ENCODE results near the gene PCDHB3. TPM values are rescaled to one million over a fixed set of nuclear protein-coding genes. Genes with fewer than 3 reads are reported as not detected.
"Not testable (repeated sequence)": the region's sequence is repeated elsewhere in the genome, so short reads cannot be mapped to it uniquely, and the experiment has no call there.

PCDHB3 gene
- polyA plus RNA-seq, 3 donors = 3.3 to 3.9 (median 3.5) TPM

DNA sequence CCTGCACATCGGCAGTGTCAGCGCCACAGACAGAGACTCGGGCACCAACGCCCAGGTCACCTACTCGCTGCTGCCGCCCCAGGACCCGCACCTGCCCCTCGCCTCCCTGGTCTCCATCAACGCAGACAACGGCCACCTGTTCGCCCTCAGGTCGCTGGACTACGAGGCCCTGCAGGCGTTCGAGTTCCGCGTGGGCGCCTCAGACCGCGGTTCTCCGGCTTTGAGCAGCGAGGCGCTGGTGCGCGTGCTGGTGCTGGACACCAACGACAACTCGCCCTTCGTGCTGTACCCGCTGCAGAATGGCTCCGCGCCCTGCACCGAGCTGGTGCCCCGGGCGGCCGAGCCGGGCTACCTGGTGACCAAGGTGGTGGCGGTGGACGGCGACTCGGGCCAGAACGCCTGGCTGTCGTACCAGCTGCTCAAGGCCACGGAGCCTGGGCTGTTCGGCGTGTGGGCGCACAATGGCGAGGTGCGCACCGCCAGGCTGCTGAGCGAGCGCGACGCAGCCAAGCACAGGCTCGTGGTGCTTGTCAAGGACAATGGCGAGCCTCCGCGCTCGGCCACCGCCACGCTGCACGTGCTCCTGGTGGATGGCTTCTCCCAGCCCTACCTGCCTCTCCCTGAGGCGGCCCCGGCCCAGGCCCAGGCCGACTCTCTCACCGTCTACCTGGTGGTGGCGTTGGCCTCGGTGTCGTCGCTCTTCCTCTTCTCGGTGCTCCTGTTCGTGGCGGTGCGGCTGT, 23.3 kb downstream of the PCDHB3 start:
- DNase-seq (ENCODE audit: extremely low read depth in 1 of 11, low read depth in 9 of 11, low spot score in 4 of 11) = not testable (repeated sequence)

DNA sequence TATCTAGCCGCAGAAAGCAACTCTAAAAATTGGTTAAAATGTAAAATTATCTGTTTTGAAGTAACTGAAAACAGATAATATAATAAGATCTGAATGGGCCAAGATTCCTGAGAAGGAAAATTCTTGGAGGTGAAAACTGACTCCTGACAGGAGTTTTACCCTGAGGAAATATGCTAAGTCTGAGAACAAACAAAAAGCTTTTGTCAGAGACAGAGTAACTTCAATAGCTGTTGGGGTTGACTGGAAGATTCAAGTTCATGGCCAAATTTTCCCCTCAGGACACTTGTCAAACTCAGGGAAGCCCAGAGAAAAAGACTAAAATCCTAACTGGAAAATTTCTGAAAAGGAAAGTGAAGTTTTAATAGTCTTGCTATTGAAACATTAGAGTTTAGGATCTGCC, 27.0 kb downstream of the PCDHB3 start:
- no peak for DNase-seq (ENCODE audit: extremely low read depth in 1 of 11, low read depth in 9 of 11, low spot score in 4 of 11)

DNA sequence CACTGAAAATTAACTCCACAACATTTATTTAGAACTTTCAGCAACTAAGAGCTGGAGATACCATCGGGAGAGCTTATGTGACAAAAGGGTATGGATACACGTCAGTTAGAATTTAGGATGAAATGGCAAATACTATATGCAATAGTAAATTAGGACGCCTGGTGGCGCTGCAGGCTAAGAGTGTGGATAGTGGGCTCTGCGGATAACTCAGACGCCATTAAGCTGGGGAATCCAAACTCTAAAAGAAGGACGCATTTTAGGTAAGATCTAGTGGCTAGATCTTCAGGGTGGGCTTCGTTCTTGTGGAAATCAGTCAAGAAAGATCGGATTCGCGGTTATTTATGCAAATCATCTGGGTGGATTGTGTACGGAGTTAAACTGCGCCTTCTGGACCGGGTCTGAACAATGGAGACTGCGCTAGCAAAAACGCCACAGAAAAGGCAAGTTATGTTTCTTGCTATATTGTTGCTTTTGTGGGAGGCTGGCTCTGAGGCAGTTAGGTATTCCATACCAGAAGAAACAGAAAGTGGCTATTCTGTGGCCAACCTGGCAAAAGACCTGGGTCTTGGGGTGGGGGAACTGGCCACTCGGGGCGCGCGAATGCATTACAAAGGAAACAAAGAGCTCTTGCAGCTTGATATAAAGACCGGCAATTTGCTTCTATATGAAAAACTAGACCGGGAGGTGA, 34.9 kb downstream of the PCDHB3 start, which contains the start of gene PCDHB5:
Gene PCDHB5 (plus strand): TSS at position 177 of the 688 bp plus-strand sequence. CDS start 229 bp downstream, at position 406.
- DNase-seq (ENCODE audit: extremely low read depth in 1 of 11, low read depth in 9 of 11, low spot score in 4 of 11) = peak in 1 of 11 donors; percentile 31

DNA sequence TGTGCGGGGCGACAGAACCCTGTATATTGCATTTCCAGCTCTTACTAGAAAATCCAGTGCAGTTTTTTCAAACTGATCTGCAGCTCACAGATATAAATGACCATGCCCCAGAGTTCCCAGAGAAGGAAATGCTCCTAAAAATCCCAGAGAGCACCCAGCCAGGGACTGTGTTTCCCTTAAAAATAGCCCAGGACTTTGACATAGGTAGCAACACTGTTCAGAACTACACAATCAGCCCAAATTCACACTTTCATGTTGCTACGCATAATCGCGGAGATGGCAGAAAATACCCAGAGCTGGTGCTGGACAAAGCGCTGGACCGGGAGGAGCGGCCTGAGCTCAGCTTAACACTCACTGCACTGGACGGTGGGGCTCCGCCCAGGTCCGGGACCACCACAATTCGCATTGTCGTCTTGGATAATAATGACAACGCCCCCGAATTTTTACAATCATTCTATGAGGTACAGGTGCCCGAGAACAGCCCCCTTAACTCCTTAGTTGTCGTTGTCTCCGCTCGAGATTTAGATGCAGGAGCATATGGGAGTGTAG, 35.5 kb downstream of the PCDHB3 start:
- DNase-seq (ENCODE audit: extremely low read depth in 1 of 11, low read depth in 9 of 11, low spot score in 4 of 11) = no peak

DNA sequence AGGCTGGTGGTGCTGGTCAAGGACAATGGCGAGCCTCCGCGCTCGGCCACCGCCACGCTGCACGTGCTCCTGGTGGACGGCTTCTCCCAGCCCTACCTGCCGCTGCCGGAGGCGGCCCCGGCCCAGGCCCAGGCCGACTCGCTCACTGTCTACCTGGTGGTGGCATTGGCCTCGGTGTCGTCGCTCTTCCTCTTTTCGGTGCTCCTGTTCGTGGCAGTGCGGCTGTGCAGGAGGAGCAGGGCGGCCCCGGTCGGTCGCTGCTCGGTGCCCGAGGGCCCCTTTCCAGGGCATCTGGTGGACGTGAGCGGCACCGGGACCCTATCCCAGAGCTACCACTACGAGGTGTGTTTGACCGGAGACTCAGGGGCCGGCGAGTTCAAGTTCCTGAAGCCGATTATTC, 37.1 kb downstream of the PCDHB3 start:
- not testable (repeated sequence) for DNase-seq (ENCODE audit: extremely low read depth in 1 of 11, low read depth in 9 of 11, low spot score in 4 of 11)

DNA sequence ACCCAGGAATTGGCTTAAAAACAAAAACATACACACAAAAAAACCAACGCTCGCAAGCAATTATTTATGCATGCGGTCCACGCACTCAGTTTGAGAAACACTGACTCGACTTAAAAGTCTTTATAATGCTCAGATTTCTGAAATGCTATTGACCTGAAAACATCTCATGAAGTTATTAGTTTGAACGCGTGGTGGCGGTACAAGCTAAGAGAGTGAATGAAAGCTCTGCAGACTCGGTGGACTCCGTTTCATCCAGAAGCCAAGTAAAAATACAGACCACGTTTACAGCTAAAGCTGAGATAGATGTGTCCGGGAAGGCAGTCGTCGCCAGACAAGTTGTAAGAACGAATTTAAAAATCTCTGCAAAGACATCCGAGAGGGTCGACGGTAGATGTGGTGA, 49.5 kb downstream of the PCDHB3 start, which contains the start of gene PCDHB6:
Gene PCDHB6 (plus strand): TSS at position 246 of the 400 bp plus-strand sequence. CDS start 201 bp downstream, outside the sequence.
- peak in 2 of 11 donors; percentile 9 to 39 for DNase-seq (ENCODE audit: extremely low read depth in 1 of 11, low read depth in 9 of 11, low spot score in 4 of 11)

DNA sequence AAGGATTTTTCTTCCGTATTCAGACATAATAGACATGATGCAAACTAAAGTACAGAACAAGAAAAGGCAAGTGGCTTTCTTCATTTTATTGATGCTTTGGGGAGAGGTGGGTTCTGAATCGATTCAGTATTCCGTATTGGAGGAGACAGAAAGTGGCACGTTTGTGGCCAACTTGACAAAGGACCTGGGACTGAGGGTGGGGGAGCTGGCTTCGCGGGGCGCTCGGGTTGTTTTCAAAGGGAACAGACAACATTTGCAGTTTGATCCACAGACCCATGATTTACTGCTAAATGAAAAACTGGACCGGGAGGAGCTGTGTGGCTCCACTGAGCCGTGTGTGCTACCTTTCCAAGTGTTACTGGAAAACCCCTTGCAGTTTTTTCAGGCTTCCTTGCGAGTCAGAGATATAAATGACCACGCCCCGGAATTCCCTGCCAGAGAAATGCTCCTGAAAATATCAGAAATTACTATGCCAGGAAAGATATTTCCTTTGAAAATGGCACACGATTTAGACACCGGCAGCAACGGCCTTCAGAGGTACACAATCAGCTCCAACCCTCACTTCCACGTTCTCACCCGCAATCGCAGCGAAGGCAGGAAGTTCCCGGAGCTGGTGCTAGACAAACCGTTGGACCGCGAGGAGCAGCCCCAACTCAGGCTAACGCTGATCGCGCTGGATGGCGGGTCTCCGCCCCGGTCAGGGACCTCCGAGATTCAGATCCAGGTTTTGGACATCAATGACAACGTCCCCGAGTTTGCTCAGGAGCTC, 50.1 kb downstream of the PCDHB3 start:
- DNase-seq (ENCODE audit: extremely low read depth in 1 of 11, low read depth in 9 of 11, low spot score in 4 of 11) = no peak

DNA sequence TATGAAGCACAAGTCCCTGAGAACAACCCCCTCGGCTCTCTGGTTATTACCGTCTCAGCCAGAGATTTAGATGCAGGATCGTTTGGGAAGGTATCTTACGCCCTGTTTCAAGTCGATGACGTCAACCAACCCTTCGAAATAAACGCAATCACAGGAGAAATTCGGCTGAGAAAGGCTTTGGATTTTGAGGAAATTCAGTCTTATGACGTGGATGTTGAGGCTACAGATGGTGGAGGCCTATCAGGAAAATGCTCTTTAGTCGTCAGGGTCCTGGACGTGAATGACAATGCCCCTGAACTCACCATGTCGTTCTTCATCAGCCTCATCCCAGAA, 50.7 kb downstream of the PCDHB3 start:
- no peak for DNase-seq (ENCODE audit: extremely low read depth in 1 of 11, low read depth in 9 of 11, low spot score in 4 of 11)

DNA sequence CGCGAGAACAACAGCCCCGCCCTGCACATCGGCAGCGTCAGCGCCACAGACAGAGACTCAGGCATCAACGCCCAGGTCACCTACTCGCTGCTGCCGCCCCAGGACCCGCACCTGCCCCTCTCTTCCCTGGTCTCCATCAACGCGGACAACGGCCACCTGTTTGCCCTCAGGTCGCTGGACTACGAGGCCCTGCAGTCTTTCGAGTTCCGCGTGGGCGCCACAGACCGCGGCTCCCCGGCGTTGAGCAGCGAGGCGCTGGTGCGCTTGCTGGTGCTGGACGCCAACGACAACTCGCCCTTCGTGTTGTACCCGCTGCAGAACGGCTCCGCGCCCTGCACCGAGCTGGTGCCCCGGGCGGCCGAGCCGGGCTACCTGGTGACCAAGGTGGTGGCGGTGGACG, 51.4 kb downstream of the PCDHB3 start:
- not testable (repeated sequence) for DNase-seq (ENCODE audit: extremely low read depth in 1 of 11, low read depth in 9 of 11, low spot score in 4 of 11)

DNA sequence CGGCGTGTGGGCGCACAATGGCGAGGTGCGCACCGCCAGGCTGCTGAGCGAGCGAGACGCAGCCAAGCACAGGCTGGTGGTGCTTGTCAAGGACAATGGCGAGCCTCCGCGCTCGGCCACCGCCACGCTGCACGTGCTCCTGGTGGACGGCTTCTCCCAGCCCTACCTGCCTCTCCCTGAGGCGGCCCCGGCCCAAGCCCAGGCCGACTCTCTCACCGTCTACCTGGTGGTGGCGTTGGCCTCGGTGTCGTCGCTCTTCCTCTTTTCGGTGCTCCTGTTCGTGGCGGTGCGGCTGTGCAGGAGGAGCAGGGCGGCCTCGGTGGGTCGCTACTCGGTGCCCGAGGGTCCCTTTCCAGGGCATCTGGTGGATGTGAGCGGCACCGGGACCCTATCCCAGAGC, 51.8 kb downstream of the PCDHB3 start:
- DNase-seq (ENCODE audit: extremely low read depth in 1 of 11, low read depth in 9 of 11, low spot score in 4 of 11) = not testable (repeated sequence)

Other genes starting within 250 kb of the PCDHB3 start
- under 1 TPM; 0.23 to 0.91 (median 0.75) TPM for gene PCDHA10, start 244.6 kb upstream of the PCDHB3 start, polyA plus RNA-seq (ENCODE audit: insufficient read length in 3 of 3)
- gene PCDHA11, start 231.5 kb upstream of the PCDHB3 start, polyA plus RNA-seq (ENCODE audit: insufficient read length in 3 of 3) = under 1 TPM; 0.09 to 0.29 (median 0.17) TPM
- gene PCDHA12, start 225.2 kb upstream of the PCDHB3 start, polyA plus RNA-seq (ENCODE audit: insufficient read length in 3 of 3) = under 1 TPM in 2 of 3 donors, not detected in 1; 0.11 to 0.12 TPM
- not detected for gene PCDHA13, start 218.3 kb upstream of the PCDHB3 start, polyA plus RNA-seq (ENCODE audit: insufficient read length in 3 of 3)
- under 1 TPM; 0.09 to 0.17 (median 0.09) TPM for gene PCDHAC1, start 174.2 kb upstream of the PCDHB3 start, polyA plus RNA-seq (ENCODE audit: insufficient read length in 3 of 3)
- under 1 TPM; 0.52 to 0.65 (median 0.64) TPM for gene PCDHAC2, start 134.0 kb upstream of the PCDHB3 start, polyA plus RNA-seq (ENCODE audit: insufficient read length in 3 of 3)
- gene PCDHB1, start 49.1 kb upstream of the PCDHB3 start, polyA plus RNA-seq (ENCODE audit: insufficient read length in 3 of 3) = under 1 TPM; 0.04 to 0.12 (median 0.12) TPM
- 10 to 100 TPM in 1 of 3 donors, 1 to 10 TPM in 2; 4.9 to 11.5 (median 5.1) TPM for gene PCDHB2, start 5.9 kb upstream of the PCDHB3 start, polyA plus RNA-seq (ENCODE audit: insufficient read length in 3 of 3)
- 1 to 10 TPM; 1.2 to 2.6 (median 1.7) TPM for gene PCDHB4, start 21.3 kb downstream of the PCDHB3 start, polyA plus RNA-seq (ENCODE audit: insufficient read length in 3 of 3)
- 1 to 10 TPM; 6.0 to 9.0 (median 8.5) TPM for gene PCDHB5, start 34.7 kb downstream of the PCDHB3 start, polyA plus RNA-seq (ENCODE audit: insufficient read length in 3 of 3)
- 1 to 10 TPM; 2.4 to 3.2 (median 3.0) TPM for gene PCDHB6, start 49.6 kb downstream of the PCDHB3 start, polyA plus RNA-seq (ENCODE audit: insufficient read length in 3 of 3)
- 1 to 10 TPM; 4.0 to 4.4 (median 4.2) TPM for gene PCDHB7, start 72.2 kb downstream of the PCDHB3 start, polyA plus RNA-seq (ENCODE audit: insufficient read length in 3 of 3)
- gene PCDHB8, start 77.3 kb downstream of the PCDHB3 start, polyA plus RNA-seq (ENCODE audit: insufficient read length in 3 of 3) = 1 to 10 TPM; 1.8 to 3.7 (median 2.4) TPM
- gene PCDHB16, start 81.9 kb downstream of the PCDHB3 start, polyA plus RNA-seq (ENCODE audit: insufficient read length in 3 of 3) = 1 to 10 TPM; 5.0 to 7.6 (median 5.1) TPM
- 1 to 10 TPM; 4.1 to 4.4 (median 4.3) TPM for gene PCDHB9, start 86.7 kb downstream of the PCDHB3 start, polyA plus RNA-seq (ENCODE audit: insufficient read length in 3 of 3)
- 1 to 10 TPM; 4.8 to 7.5 (median 6.8) TPM for gene PCDHB10, start 91.9 kb downstream of the PCDHB3 start, polyA plus RNA-seq (ENCODE audit: insufficient read length in 3 of 3)
- gene PCDHB11, start 99.2 kb downstream of the PCDHB3 start, polyA plus RNA-seq (ENCODE audit: insufficient read length in 3 of 3) = 1 to 10 TPM; 4.0 to 6.3 (median 4.7) TPM
- gene PCDHB12, start 108.2 kb downstream of the PCDHB3 start, polyA plus RNA-seq (ENCODE audit: insufficient read length in 3 of 3) = 1 to 10 TPM; 4.6 to 5.1 (median 5.0) TPM
- 1 to 10 TPM; 6.9 to 7.9 (median 7.2) TPM for gene PCDHB13, start 113.4 kb downstream of the PCDHB3 start, polyA plus RNA-seq (ENCODE audit: insufficient read length in 3 of 3)
- gene PCDHB14, start 122.9 kb downstream of the PCDHB3 start, polyA plus RNA-seq (ENCODE audit: insufficient read length in 3 of 3) = 10 to 100 TPM in 2 of 3 donors, 1 to 10 TPM in 1; 9.5 to 11.6 (median 10.6) TPM
- gene PCDHB15, start 144.9 kb downstream of the PCDHB3 start, polyA plus RNA-seq (ENCODE audit: insufficient read length in 3 of 3) = 10 to 100 TPM; 13.2 to 15.0 (median 14.9) TPM
- gene SLC25A2, start 203.6 kb downstream of the PCDHB3 start, polyA plus RNA-seq (ENCODE audit: insufficient read length in 3 of 3) = under 1 TPM in 2 of 3 donors, not detected in 1; 0.14 to 0.35 TPM
- gene TAF7, start 220.3 kb downstream of the PCDHB3 start, polyA plus RNA-seq (ENCODE audit: insufficient read length in 3 of 3) = 100 to 1,000 TPM; 134 to 184 (median 157) TPM
- gene PCDHGA1, start 230.0 kb downstream of the PCDHB3 start, polyA plus RNA-seq (ENCODE audit: insufficient read length in 3 of 3) = 1 to 10 TPM in 2 of 3 donors, under 1 TPM in 1; 0.92 to 1.2 (median 1.0) TPM
- 1 to 10 TPM; 6.0 to 7.9 (median 6.1) TPM for gene PCDHGA2, start 238.3 kb downstream of the PCDHB3 start, polyA plus RNA-seq (ENCODE audit: insufficient read length in 3 of 3)
- 1 to 10 TPM; 3.1 to 4.2 (median 3.6) TPM for gene PCDHGA3, start 243.4 kb downstream of the PCDHB3 start, polyA plus RNA-seq (ENCODE audit: insufficient read length in 3 of 3)
- gene PCDHGB1, start 249.6 kb downstream of the PCDHB3 start, polyA plus RNA-seq (ENCODE audit: insufficient read length in 3 of 3) = 1 to 10 TPM; 1.5 to 2.5 (median 2.2) TPM

Data from renal cortex interstitium (tissue), 11 donors.